ENCODE data around the gene AP5S1. TPM values are rescaled to one million over a fixed set of nuclear protein-coding genes. Genes with fewer than 3 reads are reported as not detected.

AP5S1 gene
- total RNA-seq, 1 donor from 2014 or later, result 13.4 TPM

DNA sequence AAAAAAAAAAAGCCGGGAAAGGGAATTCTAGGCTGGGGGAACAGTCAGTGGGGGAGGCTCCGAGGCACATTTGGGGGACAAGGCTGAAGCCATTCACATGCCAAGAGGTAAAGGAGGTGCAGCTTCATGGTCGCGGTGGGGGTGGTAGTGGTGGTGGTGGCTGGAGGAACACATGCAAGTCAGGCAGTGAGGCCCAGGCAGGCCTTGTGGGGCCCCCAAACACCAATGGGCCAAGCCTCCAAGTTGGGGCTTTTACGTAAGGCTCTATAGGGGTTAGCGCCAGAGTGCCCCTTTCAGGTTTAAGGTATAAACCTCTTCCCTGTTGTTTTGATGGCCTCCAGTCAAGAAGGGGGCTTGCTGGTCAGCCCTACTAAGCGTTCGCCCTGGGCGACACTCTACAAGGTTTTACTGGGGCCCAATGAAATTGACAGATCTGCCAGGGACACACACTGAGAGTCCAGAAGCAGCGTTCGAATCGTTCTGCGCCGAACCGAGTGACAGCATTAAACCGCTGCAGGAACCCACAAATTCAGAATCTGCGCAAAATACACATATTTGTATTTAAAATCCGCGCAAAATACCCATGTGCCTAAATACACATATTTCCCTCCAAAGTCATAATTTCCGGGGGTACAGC lies 818 bp upstream of the AP5S1 start:
- CTCF ChIA-PET, result interaction anchor here (1.0 to 3.7 kb wide), 10 partner anchors 19 to 253 kb away, joined by 3 to 33 read pairs (median 6); partner anchors contain the start of genes ADISSP, CDC25B and CENPB
- H3K27ac Mint-ChIP-seq, result peak overlapping the region; percentile 89
- DNase-seq (no peak), ATAC-seq (ENCODE audit: low read depth) (no peak)
- no peaks in the 10 kb centered on the region for H3K9me3 Mint-ChIP-seq
- H3K27me3 Mint-ChIP-seq, result no peaks in the 10 kb centered on the region
- intact Hi-C loops (cut with micrococcal nuclease), result loop anchor here (1.0 to 2.0 kb wide), 12 partner anchors 8 to 266 kb away; partner anchors contain the start of genes CDC25B, CENPB, MAVS and PANK2
- peaks cover 20% of the 10 kb centered on the region for H3K4me1 Mint-ChIP-seq
- TF ChIP-seq, protein P1, sequence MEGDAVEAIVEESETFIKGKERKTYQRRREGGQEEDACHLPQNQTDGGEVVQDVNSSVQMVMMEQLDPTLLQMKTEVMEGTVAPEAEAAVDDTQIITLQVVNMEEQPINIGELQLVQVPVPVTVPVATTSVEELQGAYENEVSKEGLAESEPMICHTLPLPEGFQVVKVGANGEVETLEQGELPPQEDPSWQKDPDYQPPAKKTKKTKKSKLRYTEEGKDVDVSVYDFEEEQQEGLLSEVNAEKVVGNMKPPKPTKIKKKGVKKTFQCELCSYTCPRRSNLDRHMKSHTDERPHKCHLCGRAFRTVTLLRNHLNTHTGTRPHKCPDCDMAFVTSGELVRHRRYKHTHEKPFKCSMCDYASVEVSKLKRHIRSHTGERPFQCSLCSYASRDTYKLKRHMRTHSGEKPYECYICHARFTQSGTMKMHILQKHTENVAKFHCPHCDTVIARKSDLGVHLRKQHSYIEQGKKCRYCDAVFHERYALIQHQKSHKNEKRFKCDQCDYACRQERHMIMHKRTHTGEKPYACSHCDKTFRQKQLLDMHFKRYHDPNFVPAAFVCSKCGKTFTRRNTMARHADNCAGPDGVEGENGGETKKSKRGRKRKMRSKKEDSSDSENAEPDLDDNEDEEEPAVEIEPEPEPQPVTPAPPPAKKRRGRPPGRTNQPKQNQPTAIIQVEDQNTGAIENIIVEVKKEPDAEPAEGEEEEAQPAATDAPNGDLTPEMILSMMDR (IDR thresholded peaks at IDR 0.05), result no peak
- POLR2A ChIA-PET, result interaction anchor here (0.7 to 3.3 kb wide), 17 partner anchors 8 to 1167 kb away, joined by 3 to 65 read pairs (median 11); partner anchors contain the start of genes ADISSP, CDC25B, CENPB and NOP56
- H3K36me3 Mint-ChIP-seq (ENCODE audit: low read depth), result peaks cover 23% of the 10 kb centered on the region
- H3K4me3 Mint-ChIP-seq, result peak overlapping the region; percentile 92

DNA sequence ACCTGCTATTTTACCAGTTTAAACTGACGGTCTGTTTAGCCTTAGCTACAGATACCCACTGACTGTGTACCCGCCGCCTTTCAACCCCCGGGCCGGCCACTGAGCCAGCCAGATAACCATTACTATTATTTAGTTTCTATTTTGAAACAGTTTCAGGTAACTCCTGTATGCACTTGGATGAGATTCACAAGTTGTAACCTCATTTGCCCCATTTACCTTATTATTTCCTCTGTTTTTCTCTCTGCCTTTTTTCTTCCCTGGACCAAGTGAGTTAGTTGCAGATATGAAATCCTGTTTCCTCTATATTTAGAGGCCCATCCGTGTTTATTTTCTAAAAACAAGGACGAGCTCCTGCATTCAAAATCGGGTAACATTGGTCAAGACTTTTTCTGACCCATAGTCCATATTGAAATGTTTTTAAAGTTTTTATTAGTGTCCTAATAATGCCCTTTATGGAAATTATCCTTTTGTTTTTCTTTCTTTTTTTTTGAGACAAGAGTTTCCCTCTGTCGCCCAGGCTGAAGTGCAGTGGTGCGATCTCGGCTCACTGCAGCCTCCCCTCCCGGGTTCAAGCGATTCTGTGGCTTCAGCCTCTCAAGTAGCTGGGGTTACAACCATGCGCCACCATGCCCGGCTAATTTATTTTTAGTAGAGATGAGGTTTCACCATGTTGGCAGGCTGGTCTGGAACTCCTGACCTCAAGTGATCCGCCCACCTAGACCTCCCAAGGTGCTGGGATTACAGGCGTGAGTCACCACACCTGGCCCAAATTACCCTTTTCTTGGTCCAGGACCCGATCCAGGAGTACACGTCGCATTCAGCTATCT lies 767 bp downstream of the AP5S1 start:
- intact Hi-C loops (cut with micrococcal nuclease), result loop anchor here (1.0 to 2.0 kb wide), 12 partner anchors 10 to 264 kb away; partner anchors contain the start of genes CDC25B, CENPB, MAVS and PANK2
- H3K9me3 Mint-ChIP-seq, result no peaks in the 10 kb centered on the region
- H3K4me1 Mint-ChIP-seq, result peaks cover 22% of the 10 kb centered on the region
- no peak for DNase-seq
- no peaks in the 10 kb centered on the region for H3K27me3 Mint-ChIP-seq
- ChIA-PET CTCF (interaction anchor here (1.0 to 3.7 kb wide), 13 partner anchors 21 to 264 kb away, joined by 3 to 33 read pairs (median 5); partner anchors contain the start of genes ADISSP, CDC25B and CENPB), POLR2A (interaction anchor here (0.6 to 3.3 kb wide), 20 partner anchors 9 to 1832 kb away, joined by 3 to 65 read pairs (median 10); partner anchors contain the start of genes ADISSP, ATRN, CDC25B and CENPB)
- TF ChIP-seq, protein P1 (IDR thresholded peaks at IDR 0.05), result no peak
- peak overlapping the region; percentile 92 for H3K4me3 Mint-ChIP-seq
- no peak for ATAC-seq (ENCODE audit: low read depth)
- H3K36me3 Mint-ChIP-seq (ENCODE audit: low read depth), result peaks cover 37% of the 10 kb centered on the region
- peak overlapping the region; percentile 97 for H3K27ac Mint-ChIP-seq

DNA sequence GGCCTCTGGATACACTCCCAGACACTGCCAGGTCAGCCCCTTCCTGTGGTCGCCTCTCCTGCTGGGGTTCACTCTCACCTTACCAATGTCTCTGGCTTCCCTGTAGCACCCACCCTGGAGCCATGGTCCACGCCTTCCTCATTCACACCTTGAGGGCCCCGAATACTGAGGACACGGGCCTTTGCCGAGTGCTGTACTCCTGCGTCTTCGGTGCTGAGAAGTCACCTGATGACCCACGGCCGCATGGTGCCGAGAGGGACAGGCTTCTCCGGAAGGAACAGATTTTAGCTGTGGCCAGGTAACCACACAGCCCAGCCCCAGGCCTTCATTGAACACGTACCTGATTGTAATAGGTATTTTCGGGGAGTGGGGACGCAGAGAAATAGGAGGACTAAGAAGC lies 1.6 kb downstream of the AP5S1 start:
- H3K4me1 Mint-ChIP-seq, result peaks cover 29% of the 10 kb centered on the region
- CTCF ChIA-PET, result interaction anchor here (3.0 kb wide), 2 partner anchors 35 to 54 kb away, joined by 14 to 33 read pairs; partner anchors contain the start of genes ADISSP and CENPB
- H3K4me3 Mint-ChIP-seq, result peak overlapping the region; percentile 38
- H3K36me3 Mint-ChIP-seq (ENCODE audit: low read depth), result peaks cover 41% of the 10 kb centered on the region
- H3K27me3 Mint-ChIP-seq, result no peaks in the 10 kb centered on the region
- H3K9me3 Mint-ChIP-seq, result no peaks in the 10 kb centered on the region
- H3K27ac Mint-ChIP-seq, result peak overlapping the region; percentile 97
- intact Hi-C loops (cut with micrococcal nuclease), result loop anchor here (2.0 kb wide), 2 partner anchors 33 to 217 kb away; no protein-coding TSS in a partner anchor
- no peak for ATAC-seq (ENCODE audit: low read depth)
- POLR2A ChIA-PET, result interaction anchor here (0.6 to 2.0 kb wide), 2 partner anchors 10 to 1215 kb away, joined by 3 to 18 read pairs; no protein-coding TSS in a partner anchor
- TF ChIP-seq, protein P1 (IDR thresholded peaks at IDR 0.05), result no peak
- DNase-seq, result no peak

DNA sequence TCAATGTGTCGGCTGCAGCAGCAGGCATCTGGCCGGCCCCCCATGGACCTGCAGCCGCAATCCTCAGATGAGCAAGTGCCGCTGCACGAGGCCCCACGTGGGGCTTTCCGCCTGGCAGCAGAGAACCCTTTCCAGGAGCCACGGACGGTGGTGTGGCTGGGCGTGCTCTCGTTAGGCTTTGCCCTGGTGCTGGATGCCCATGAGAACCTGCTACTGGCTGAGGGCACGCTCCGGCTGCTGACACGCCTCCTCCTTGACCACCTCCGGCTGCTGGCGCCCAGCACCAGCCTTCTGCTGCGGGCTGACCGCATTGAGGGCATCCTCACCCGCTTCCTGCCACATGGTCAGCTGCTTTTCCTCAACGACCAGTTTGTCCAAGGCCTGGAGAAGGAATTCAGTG lies 3.5 kb downstream of the AP5S1 start:
- TF ChIP-seq, protein P1 (IDR thresholded peaks at IDR 0.05), result no peak
- H3K9me3 Mint-ChIP-seq, result no peaks in the 10 kb centered on the region
- H3K27me3 Mint-ChIP-seq, result no peaks in the 10 kb centered on the region
- ATAC-seq (ENCODE audit: low read depth) (no peak), DNase-seq (no peak)
- H3K4me3 Mint-ChIP-seq, result no peak overlapping the region
- intact Hi-C loops (cut with micrococcal nuclease), result no loop called here
- no peak overlapping the region for H3K27ac Mint-ChIP-seq
- H3K36me3 Mint-ChIP-seq (ENCODE audit: low read depth), result peaks cover 50% of the 10 kb centered on the region
- H3K4me1 Mint-ChIP-seq, result peaks cover 29% of the 10 kb centered on the region
- ChIA-PET CTCF (no interaction called here), POLR2A (no interaction called here)
